Left ventricle myocardium superior (tissue), 1 donor: ENCODE results near the gene NDUFAF4. TPM values are rescaled to one million over a fixed set of nuclear protein-coding genes. Genes with fewer than 3 reads are reported as not detected.
A peak's percentile ranks its signal among the peaks of the same experiment; 100 is the strongest.
"Not testable (repeated sequence)": the region's sequence is repeated elsewhere in the genome, so short reads cannot be mapped to it uniquely, and the experiment has no call there.

Experiments
- ATAC-seq: fragments of 200-7000 bp; cut with Tn5 transposase; one replicate; pipeline ENCODE4 v1.9.1; 2020; ENCODE audit warnings: mild to moderate bottlenecking, moderate library complexity
- DNase-seq: peaks from one replicate; pipeline ENCODE4 v3.0.0-alpha.2; 2020
- intact Hi-C: fragments of 100-400 bp; cut with micrococcal nuclease; formaldehyde crosslinking; loops from one replicate; pipeline ENCODE4 v1.11.0; 2022
- total RNA-seq: library from RNA; stranded (reverse); fragmentation: NEBNext Ultra II Directional; extraction: Animal tissue kit (Norgen Biotek cat#: 25700); gene quantifications from one replicate; pipeline ENCODE4 v1.2.1, GENCODE V29; 2021
- donor health status: DM: no; HTN: yes; CAD: no; lungs with severe emphysema.

The NDUFAF4 gene
- total RNA-seq, 1 donor from 2014 or later, result 98.0 TPM

- DNase-seq (no peak), ATAC-seq (no peak)
- intact Hi-C loops, result no loop called here
Observed at GRCh38 chr6:96907498-96907897, 9.8 kb upstream of the NDUFAF4 start.

- no peak for ATAC-seq
- no peak for DNase-seq
- intact Hi-C loops, result no loop called here
Observed at GRCh38 chr6:96900873-96901272, 3.2 kb upstream of the NDUFAF4 start.

GRCh38 chr6:96899451-96899998 lies 1.8 kb upstream of the NDUFAF4 start:
- DNase-seq (no peak), ATAC-seq (no peak)
- intact Hi-C loops, result loop anchor here (2.0 to 10.0 kb wide), 2 partner anchors 159 to 355 kb away; no protein-coding TSS in a partner anchor

GRCh38 chr6:96899019-96899418 lies 1.3 kb upstream of the NDUFAF4 start:
- ATAC-seq (no peak), DNase-seq (no peak)

DNA sequence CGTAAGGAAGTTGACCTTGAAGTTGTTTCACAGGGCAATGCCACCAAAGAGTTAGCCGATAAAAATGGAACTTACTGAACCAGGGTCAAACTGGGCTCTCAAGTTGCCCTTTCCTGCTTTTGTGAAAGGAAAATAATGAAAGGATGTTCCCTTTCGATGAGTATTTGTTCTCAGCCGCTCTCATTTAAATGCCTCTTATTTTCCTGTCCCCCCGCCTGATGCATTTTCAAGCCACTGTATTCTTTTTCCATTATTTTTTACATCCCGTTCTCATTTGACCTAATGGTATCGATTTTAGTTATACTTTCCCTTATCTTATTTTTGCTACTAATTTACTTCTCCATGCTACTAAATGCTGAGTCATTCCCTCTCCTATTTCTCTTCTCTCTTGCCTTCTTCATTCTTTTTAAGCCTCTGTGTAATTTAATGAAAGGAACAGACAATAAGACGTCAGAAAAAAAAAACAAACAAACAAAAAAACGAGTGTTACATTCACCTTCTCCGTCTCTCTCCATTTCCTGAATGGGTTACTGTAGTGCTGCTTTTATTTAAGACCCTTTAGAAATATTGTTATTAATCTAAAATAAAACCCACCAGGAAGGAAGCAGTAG lies 655 bp upstream of the NDUFAF4 start:
- DNase-seq, result no peak
- no peak for ATAC-seq
- intact Hi-C loops, result loop anchor here (2.0 to 10.0 kb wide), 2 partner anchors 160 to 354 kb away; no protein-coding TSS in a partner anchor

More at GRCh38 chr6:96899019-96899418, 1.3 kb upstream of the NDUFAF4 start:
- intact Hi-C loops, result loop anchor here (2.0 to 10.0 kb wide), 2 partner anchors 160 to 354 kb away; no protein-coding TSS in a partner anchor

DNA sequence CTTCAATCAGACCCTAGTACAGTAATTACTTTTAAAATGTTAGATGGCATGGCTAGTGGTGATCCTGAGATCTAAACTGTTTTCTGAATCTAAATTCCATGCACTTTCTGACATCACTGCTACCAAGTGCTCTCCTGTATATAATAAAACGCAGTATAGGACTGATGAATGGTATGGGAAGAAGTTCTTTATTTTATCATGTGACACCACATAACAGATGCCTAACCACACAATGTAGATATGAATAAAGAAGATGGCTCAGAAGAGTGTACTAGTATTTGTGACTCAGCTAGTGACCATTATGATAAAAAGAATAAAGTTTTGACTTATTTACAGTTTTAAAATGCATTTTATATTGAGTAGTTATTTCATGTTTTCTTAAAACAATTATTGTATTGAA lies 8.5 kb downstream of the NDUFAF4 start:
- ATAC-seq (no peak), DNase-seq (no peak)
- intact Hi-C loops, result no loop called here

GRCh38 chr6:96888745-96889144 lies 8.9 kb downstream of the NDUFAF4 start:
- intact Hi-C loops, result no loop called here
- DNase-seq (no peak), ATAC-seq (no peak)

- intact Hi-C loops, result no loop called here
- DNase-seq (no peak), ATAC-seq (no peak)
Observed at GRCh38 chr6:96886519-96886918, 11.2 kb downstream of the NDUFAF4 start.

- DNase-seq, intact Hi-C loops, ATAC-seq: not testable (repeated sequence)
Observed at GRCh38 chr6:96885187-96885631, 12.5 kb downstream of the NDUFAF4 start.

- DNase-seq, result no peak
- intact Hi-C loops, result no loop called here
- no peak for ATAC-seq
Observed at GRCh38 chr6:96878143-96878542, 19.5 kb downstream of the NDUFAF4 start.

GRCh38 chr6:96876886-96877545 lies 20.7 kb downstream of the NDUFAF4 start:
- DNase-seq, result no peak
- ATAC-seq, result no peak
- intact Hi-C loops, result no loop called here

- ATAC-seq, result no peak
- no peak for DNase-seq
- intact Hi-C loops, result no loop called here
Observed at GRCh38 chr6:96872976-96873375, 24.7 kb downstream of the NDUFAF4 start.

DNA sequence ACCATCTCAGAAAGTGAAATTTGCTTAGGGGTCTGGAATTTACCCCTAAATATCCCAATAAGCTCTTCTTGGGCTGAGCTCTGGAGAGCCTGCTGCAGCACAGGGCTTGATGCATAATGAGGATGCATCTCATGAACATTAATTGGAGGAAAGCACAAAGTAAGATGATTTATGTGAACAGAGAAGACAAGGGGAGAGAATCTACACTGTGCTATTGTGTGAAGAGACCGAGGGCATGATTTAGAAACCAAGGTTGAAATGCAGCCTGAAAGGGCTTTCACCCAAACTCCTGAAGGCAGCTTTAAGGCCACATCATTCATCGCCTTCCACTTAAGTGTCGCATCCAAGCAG lies 32.7 kb downstream of the NDUFAF4 start:
- intact Hi-C loops, result no loop called here
- no peak for DNase-seq
- no peak for ATAC-seq

- DNase-seq, result no peak
- intact Hi-C loops, result no loop called here
- no peak for ATAC-seq
Observed at GRCh38 chr6:96864216-96865054, 33.3 kb downstream of the NDUFAF4 start.

- ATAC-seq (no peak), DNase-seq (no peak)
- intact Hi-C loops, result no loop called here
Observed at GRCh38 chr6:96862560-96862959, 35.1 kb downstream of the NDUFAF4 start.

DNA sequence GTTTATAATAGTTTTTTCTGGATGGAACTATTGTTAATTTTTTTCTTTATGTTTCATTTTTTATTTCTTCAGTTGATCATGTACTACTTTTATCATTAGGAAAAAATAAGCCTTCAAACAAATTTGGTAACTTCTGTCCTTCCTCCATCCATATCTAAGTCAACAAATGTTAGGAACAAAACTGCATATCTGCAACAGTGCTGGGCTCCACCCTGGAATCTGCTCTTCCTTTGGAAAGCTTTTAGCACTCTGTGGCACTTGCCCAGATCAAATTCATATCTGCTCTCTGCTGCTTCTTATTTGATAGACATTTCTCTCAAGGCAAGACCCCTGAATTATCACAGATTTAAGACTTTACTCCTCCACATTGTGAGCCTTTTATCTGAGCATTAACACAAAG lies 36.1 kb downstream of the NDUFAF4 start:
- intact Hi-C loops, result no loop called here
- ATAC-seq, result no peak

DNA sequence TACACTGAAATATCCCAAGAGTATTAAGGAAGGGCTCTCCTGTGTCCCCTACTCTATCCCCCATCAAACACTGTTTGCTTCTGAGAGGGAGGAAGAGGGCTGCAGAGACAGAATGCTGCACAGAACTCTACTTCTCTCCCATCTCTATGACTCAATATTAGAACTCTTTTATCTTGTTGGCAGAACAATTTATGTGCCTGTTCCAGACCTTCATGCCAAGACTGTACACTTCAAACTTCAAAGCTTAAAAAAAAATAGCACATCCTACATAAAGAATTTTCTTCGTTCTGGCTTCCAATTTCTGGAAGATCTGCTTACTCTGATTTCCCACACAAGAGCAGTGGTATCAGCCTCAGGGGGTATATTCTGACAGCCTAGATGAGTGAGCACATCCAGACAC lies 40.8 kb downstream of the NDUFAF4 start:
- peak; percentile 67 for ATAC-seq
- DNase-seq, result no peak
- intact Hi-C loops, result no loop called here

More for the DNA sequence above, 36.1 kb downstream of the NDUFAF4 start:
- DNase-seq, result no peak

GRCh38 chr6:96853083-96853482 lies 44.6 kb downstream of the NDUFAF4 start:
- intact Hi-C loops, result no loop called here
- ATAC-seq, result no peak
- no peak for DNase-seq

DNA sequence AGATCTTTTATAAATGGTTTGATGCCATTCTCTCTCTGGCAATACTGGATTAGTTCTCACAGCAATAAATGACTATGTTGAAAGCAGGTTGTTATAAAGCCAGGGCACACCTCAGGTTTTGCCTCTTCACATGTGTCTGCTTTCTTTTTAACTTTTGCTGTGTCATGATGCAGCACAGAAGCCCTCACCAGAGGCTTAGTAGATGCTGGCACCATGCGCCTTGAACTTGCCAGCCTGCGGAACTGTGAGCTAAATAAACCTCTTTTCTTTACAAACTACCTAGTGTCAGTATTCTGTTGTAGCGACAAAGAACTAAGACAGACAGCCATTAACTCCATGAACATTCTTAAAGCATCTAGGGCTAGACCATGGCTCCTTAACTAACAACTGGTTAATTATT lies 45.1 kb downstream of the NDUFAF4 start:
- DNase-seq (no peak), ATAC-seq (no peak)
- intact Hi-C loops, result no loop called here

DNA sequence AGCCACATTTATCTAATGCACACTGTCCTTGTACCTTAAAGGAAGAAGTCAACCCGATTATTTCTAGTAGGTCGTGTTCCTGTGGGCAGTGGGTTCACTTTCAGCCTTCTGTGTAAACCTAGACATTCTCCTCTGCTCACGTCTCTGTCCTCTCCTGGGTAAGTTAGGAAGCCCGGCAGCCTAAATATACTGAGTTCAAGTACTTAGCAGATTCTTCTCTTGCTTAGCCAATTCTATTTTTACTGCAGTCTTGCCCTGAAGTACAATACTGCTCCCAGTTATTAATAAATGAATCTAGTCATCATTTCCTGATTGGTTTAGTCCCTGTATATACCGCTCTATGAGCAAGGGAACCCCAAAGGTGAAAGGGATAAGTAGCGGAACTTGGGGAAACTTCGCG lies 45.8 kb downstream of the NDUFAF4 start:
- peak; percentile 98 for ATAC-seq

More for the DNA sequence above, 45.8 kb downstream of the NDUFAF4 start:
- intact Hi-C loops, result no loop called here
- no peak for DNase-seq
